SU-DHL-6 (cell line): ENCODE measurements around the gene PAX1.

Source experiments
- EZH2phosphoT487 ChIP-seq: fragments of 200-600 bp; sonication (generic), shearing (Covaris generic); conservative IDR thresholded peaks from 2 replicates; pipeline ENCODE4 v1.6.1; 2018; ENCODE audit warnings: mild to moderate bottlenecking, antibody characterized with exemption, low read length, moderate library complexity, mixed read lengths
- TF ChIP-seq, protein P1 (sequence below): fragments of 200-600 bp; sonication (generic); IDR thresholded peaks from one replicate; pipeline ENCODE4 v1.5.1; 2017; ENCODE audit warnings: antibody characterized with exemption, mild to moderate bottlenecking, low read length, moderate library complexity; ENCODE audit not compliant: insufficient read depth, poor library complexity, severe bottlenecking

DNA sequence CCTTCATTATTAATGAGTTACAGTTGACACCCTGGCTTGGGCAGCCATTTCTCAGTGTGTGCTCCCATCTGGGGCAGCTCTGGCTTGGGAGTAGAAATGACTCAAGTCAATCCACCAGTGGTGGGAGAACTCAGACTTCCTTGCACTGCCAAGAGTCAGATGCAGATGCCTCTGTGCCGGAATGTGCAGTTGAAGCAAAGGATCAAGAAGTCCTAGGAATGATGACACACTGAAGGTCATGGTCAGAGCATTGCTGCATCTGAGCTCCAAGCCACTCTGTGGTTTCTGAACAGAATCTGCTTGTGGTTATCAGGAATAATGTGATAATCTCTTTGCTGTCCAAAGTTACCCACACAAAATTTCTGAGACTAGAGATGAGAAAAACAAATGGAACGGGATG, 19.5 kb upstream of the PAX1 start:
- TF ChIP-seq, protein P1, sequence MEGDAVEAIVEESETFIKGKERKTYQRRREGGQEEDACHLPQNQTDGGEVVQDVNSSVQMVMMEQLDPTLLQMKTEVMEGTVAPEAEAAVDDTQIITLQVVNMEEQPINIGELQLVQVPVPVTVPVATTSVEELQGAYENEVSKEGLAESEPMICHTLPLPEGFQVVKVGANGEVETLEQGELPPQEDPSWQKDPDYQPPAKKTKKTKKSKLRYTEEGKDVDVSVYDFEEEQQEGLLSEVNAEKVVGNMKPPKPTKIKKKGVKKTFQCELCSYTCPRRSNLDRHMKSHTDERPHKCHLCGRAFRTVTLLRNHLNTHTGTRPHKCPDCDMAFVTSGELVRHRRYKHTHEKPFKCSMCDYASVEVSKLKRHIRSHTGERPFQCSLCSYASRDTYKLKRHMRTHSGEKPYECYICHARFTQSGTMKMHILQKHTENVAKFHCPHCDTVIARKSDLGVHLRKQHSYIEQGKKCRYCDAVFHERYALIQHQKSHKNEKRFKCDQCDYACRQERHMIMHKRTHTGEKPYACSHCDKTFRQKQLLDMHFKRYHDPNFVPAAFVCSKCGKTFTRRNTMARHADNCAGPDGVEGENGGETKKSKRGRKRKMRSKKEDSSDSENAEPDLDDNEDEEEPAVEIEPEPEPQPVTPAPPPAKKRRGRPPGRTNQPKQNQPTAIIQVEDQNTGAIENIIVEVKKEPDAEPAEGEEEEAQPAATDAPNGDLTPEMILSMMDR, result no peak
- no peak for TF ChIP-seq EZH2phosphoT487
